ENCODE measurements around the gene CD200.

GRCh38 chr3:112331851-112332250 lies 1.1 kb upstream of the CD200 start:
- TF ChIP-seq CTCF (conservative IDR thresholded peaks at IDR 0.05; ENCODE audit: low read depth, low read length) (no peak), EZH2 (IDR thresholded peaks at IDR 0.05; ENCODE audit: borderline replicate concordance, low read depth, low read length, poor library complexity, severe bottlenecking) (no peak)
